Measurements from ENCODE around the gene IL15RA. TPM values are rescaled to one million over a fixed set of nuclear protein-coding genes. Genes with fewer than 3 reads are reported as not detected.

IL15RA gene
- total and polyA plus RNA-seq, 4 donors, result 6.6 to 10.7 (median 9.4) TPM

- Histone ChIP-seq H3K4me1 (ENCODE audit: control insufficient read depth in 4 of 4, insufficient read depth in 4 of 4, low read length in 3 of 4) (no peaks in the 10 kb centered on the region), H3K4me3 (ENCODE audit: low read depth in 1 of 3, low read length in 3 of 3) (no peak overlapping the region), H3K9me3 (ENCODE audit: control insufficient read depth in 4 of 4, low read length in 3 of 4) (no peaks in the 10 kb centered on the region), H3K9ac (ENCODE audit: low read depth in 1 of 2, low read length in 2 of 2) (no peak overlapping the region), H3K27me3 (ENCODE audit: control insufficient read depth in 4 of 4, insufficient read depth in 4 of 4, low read length in 3 of 4) (no peaks in the 10 kb centered on the region), H3K27ac (ENCODE audit: low read depth in 1 of 2, low read length in 2 of 2) (no peak overlapping the region), H3K36me3 (ENCODE audit: control insufficient read depth in 4 of 4, insufficient read depth in 3 of 4, low read depth in 1 of 4, low read length in 3 of 4) (no peaks in the 10 kb centered on the region)
- WGBS, result 93% methylated on average over 12 of the region's 12 CpGs
- TF ChIP-seq HNF4A (conservative IDR thresholded peaks at IDR 0.05) (no peak), FOXA2 (IDR thresholded peaks at IDR 0.05) (no peak), RAD21 (IDR thresholded peaks at IDR 0.05) (no peak), REST (IDR thresholded peaks at IDR 0.05) (no peak), JUND (IDR thresholded peaks at IDR 0.05) (no peak), HNF4G (IDR thresholded peaks at IDR 0.05) (no peak), RXRA (IDR thresholded peaks at IDR 0.05) (no peak), YY1 (IDR thresholded peaks at IDR 0.05) (no peak), SP1 (IDR thresholded peaks at IDR 0.05) (no peak), GABPA (IDR thresholded peaks at IDR 0.05 in 1 of 2, conservative IDR thresholded peaks at IDR 0.05 in 1 of 2) (no peak), NR2F2 (IDR thresholded peaks at IDR 0.05) (no peak), MAX (IDR thresholded peaks at IDR 0.05) (no peak), ZBTB33 (IDR thresholded peaks at IDR 0.05) (no peak), FOXA1 (IDR thresholded peaks at IDR 0.05) (no peak), ATF3 (IDR thresholded peaks at IDR 0.05) (no peak), TAF1 (conservative IDR thresholded peaks at IDR 0.05) (no peak), EGR1 (IDR thresholded peaks at IDR 0.05; ENCODE audit: low read depth in 2 of 2) (no peak), CTCF (IDR thresholded peaks at IDR 0.05; ENCODE audit: low read depth, low read length, missing input control) (no peak)
- DNase-seq (ENCODE audit: low spot score), result no peak
Measured at GRCh38 chr10:6019796-6020195, 42.5 kb upstream of the IL15RA start.
